T-helper 2 cell treated with Interferon-gamma antibody and Interleukin-4, amounts not matched to agents 100 ng/mL and 5 ng/mL, for 36 hours (primary cell): ENCODE results near the gene TFAP2A. TPM values are rescaled to one million over a fixed set of nuclear protein-coding genes. Genes with fewer than 3 reads are reported as not detected.

ENCODE experiments used
- intact Hi-C: fragments of 100-400 bp; cut with micrococcal nuclease; formaldehyde crosslinking; loops from one replicate; pipeline ENCODE4 v1.15.1; 2023
- total RNA-seq: library from RNA; stranded (reverse); gene quantifications from 2 replicates; pipeline ENCODE4 v1.2.3, GENCODE V29; 2022

TFAP2A gene
- total RNA-seq, 1 donor from 2014 or later: 0.07 TPM

DNA sequence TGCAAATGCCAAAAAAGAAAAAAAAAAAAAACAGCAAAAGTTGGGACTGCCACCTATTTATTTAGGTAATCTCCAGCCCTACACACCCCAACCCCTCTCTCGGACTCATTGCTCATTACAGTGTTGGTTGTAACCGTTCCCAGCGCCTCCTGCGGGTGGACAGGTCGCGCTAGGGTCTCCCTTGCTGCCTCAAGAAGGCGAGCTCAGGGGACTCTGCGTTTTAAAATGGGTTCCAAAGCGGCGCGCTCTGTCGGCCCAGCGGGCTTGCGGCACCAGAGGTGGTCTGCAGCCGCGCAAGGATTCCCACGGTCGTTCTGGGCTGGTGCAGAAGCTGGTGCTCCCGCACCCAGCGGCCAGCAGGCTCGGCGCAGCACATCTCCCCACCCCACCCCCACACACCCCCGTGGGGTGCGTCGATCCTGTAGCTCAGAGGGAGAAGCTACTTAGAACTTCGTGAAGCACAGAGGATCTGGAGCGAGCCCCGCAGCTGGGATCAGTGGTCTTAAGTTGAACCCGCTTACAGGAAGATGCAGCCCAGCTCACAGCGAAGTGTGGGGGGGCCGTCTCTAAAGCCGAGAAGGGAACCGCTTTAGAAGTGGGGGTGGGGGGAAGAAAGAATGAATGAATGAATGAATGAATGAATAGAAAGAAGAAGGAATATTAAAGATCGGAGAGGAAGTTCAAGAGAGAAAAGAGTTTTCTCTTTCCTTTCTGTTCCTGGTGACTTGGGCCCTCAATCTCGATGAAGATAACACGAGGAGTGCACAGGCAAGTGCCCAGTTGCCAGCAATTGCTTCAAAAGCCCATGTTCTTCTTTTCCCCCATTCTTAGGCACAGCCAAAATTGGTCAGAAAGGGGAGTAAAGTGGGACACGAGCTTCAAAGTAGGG lies 780 bp downstream of the TFAP2A start:
- intact Hi-C loops: loop anchor here (2.0 to 5.0 kb wide), 2 partner anchors 29 to 1598 kb away; partner anchors contain the start of gene HIVEP1

GRCh38 chr6:10413262-10413849 lies 1.5 kb downstream of the TFAP2A start:
- intact Hi-C loops: loop anchor here (2.0 to 5.0 kb wide), 2 partner anchors 29 to 1599 kb away; partner anchors contain the start of gene HIVEP1

DNA sequence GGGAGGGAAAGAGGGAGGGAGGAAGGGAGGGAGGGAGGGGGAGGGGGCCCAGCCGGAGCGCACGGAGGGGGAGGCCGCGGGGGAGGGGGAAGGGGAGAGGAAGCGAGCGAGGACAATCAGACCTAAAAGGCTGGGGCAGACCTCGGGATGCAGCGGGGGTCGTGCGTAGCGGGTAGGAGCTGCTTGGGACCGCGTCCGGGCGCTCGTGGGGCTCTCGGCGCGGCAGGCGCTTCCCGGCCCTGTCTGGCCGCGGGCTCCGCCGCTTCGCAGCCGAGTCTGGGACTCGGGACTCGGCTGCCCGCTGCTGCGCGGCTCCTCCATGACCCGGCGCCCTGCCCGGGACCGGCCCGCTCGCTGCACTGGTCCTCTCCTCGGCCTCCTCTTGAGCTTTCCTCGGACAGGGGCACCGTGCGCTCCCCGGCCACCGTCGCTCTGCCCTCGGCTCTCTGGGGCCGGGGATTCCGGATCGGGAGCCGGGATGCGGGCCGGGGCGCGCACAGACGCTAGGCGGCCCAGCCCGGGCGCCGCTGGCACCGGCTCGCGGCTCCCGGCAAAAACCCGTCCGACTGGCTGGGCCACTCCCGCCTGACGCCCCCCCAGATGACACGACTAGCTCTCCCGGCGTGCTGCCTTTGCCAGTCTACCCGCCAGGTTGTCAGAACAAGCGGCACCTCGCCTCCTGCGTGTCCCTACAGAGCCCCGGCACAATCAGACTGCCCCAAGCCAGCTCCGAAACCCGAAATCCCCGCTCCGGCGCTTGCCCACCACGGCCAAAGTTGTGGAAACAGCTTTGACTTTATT lies 2.2 kb downstream of the TFAP2A start:
- intact Hi-C loops: loop anchor here (1.0 to 5.0 kb wide), 3 partner anchors 8 to 1600 kb away; partner anchors contain the start of gene HIVEP1

- intact Hi-C loops: loop anchor here (1.0 to 5.0 kb wide), 3 partner anchors 8 to 1600 kb away; partner anchors contain the start of gene HIVEP1
Observed at GRCh38 chr6:10411971-10412460, 2.9 kb downstream of the TFAP2A start.

GRCh38 chr6:10411131-10411970 lies 3.5 kb downstream of the TFAP2A start:
- intact Hi-C loops: loop anchor here (5.0 kb wide), 1 partner anchor 1601 kb away; the partner anchor contains the start of gene HIVEP1

- intact Hi-C loops: loop anchor here (5.0 kb wide), 1 partner anchor 1602 kb away; the partner anchor contains the start of gene HIVEP1
Observed at GRCh38 chr6:10410207-10411050, 4.4 kb downstream of the TFAP2A start.

DNA sequence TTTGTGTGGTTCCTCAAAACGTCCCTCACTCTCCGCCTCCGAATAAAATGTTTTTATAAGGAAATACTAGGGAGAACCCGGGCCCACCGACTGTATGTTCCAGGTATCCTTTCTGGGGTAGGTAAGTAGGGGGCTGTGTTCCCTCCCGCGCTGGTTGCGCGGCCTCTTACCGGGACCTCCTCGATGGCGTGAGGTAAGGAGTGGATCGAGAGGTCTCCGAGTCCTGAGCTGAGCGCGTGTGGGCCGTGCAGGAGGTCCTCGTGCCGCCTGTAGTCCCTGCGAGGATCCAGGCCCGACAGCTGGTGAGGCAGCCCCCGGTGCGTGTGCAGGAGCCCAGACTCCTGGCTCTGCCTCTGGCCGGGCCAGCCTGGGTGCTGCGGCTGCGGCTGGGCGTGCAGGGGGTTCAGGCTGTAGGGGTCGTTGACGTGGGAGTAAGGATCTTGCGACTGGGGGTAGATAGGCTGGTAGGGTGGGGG lies 5.1 kb downstream of the TFAP2A start:
- intact Hi-C loops: loop anchor here (2.0 to 10.0 kb wide), 3 partner anchors 15 to 1603 kb away; partner anchors contain the start of genes HIVEP1 and TMEM170B

DNA sequence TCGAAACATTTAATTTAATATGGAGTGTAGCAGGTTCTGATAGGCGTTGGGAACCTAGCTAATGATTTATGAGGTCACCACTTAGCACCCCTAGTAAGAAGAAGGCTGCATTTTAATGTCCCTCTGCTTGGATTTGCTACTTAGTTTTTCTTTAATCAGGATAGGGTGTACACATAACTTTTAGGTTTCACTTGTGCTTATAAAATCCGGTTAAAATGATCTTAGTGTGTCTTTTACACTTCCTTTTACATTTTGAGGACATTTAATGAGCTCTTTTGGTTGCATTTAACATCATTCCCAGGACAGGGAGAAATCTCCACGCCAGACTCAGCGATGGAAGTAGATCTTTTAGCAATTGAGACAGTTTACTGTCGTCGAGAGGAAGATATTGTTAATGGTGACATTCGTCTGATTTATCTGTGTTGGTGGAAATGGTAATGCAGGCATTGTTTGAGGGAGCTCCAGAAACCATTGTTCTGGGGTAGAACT lies 5.6 kb downstream of the TFAP2A start:
- intact Hi-C loops: loop anchor here (2.0 to 10.0 kb wide), 2 partner anchors 14 to 1126 kb away; partner anchors contain the start of gene TMEM170B

DNA sequence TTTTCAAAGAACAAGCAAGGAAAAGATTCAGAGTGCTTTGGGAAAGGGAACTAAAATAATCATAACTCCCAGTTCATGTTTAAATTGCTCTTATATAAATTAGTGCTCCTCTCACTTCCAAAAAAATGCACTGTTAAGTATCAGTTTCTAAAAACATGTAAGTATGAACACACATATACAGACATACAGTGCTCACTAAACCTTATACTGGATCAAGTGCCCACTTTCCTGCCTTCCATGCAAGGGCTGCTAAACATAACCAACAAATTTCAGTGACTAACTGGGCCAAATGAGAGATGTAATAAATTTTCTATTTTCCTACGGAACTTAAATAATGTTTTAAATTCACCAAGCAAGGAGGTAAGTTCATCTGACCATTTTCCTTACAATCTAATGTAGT lies 6.4 kb downstream of the TFAP2A start:
- intact Hi-C loops: loop anchor here (2.0 to 10.0 kb wide), 2 partner anchors 14 to 1126 kb away; partner anchors contain the start of gene TMEM170B

DNA sequence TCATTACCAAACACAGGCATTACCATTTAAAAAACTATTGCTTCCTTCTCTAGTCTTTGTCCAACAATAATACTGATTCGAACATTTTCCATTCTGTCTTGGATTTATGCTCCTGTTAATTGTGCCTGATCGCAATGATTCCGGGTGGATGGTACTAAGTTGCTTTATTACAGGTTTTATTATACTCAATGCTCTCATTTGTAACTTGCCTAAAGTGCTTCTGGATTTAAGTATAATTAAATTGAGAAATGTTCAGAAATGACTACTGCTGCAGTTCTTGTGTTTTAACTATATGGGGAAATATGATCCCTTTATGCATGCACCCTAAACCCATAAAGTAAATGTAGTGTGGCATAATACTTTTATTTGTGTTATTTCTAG lies 7.2 kb downstream of the TFAP2A start:
- intact Hi-C loops: loop anchor here (2.0 to 10.0 kb wide), 2 partner anchors 13 to 1127 kb away; partner anchors contain the start of gene TMEM170B

- intact Hi-C loops: loop anchor here (10.0 kb wide), 1 partner anchor 1128 kb away; the partner anchor contains the start of gene TMEM170B
Observed at GRCh38 chr6:10407018-10407673, 7.7 kb downstream of the TFAP2A start.

DNA sequence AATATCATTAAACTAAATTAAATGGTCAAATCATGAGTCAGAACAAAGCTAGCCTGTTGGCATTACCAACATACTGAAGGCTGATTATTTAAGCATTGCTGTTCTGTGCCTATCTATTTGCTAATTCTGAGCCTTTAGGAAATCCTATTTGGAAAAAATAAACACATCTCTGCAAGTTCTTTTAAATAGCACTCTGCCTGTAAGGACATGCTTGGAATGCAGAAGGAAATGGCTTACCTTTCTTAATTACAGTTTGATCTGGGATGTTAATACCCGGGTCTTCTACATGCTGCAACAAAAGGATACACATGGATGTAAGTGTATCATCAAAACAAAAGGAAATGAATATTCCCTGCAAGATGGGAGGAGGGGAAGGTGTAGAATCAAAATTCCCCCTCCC lies 8.3 kb downstream of the TFAP2A start:
- intact Hi-C loops: loop anchor here (10.0 kb wide), 1 partner anchor 1128 kb away; the partner anchor contains the start of gene TMEM170B

GRCh38 chr6:10405513-10405900 lies 9.4 kb downstream of the TFAP2A start:
- intact Hi-C loops: loop anchor here (2.0 to 10.0 kb wide), 2 partner anchors 289 to 1129 kb away; partner anchors contain the start of genes C6orf52, PAK1IP1 and TMEM170B

DNA sequence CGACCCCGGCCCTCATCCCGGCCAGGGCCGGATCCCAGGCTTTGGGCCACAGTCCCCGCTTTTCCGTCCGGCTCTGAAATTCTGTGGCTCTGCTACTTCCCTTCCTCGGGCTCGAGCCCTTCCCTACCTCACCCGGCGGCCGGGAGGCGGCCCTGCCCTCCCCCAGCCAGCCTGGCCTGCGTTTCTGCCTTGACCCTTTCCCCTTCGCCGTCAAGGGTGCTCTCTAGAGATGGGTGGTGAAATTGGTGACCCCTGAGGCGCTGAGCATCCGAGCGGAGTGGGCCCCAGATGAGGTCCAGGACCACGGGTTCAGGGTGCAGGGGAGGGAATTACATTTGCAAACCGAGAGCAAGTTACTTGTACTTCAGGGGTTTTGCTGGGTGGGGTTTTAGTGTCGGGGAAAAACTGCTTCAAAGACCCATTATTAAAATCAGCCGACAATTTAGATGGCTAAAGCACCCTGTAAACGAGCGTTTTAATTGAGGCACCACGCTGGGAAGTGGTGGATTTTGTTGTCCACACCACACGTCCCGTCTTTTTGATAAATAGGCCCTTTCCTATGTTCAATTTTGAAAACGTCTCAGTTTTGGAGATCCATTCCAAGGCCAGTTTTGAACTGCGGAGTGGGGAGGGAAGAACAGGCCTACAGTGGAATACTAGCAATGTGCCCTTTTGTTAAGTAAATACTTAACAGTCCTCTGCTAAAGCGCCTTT lies 9.9 kb downstream of the TFAP2A start:
- intact Hi-C loops: loop anchor here (1.0 to 10.0 kb wide), 7 partner anchors 7 to 1970 kb away; partner anchors contain the start of genes C6orf52, MAK, PAK1IP1 and SLC35B3

DNA sequence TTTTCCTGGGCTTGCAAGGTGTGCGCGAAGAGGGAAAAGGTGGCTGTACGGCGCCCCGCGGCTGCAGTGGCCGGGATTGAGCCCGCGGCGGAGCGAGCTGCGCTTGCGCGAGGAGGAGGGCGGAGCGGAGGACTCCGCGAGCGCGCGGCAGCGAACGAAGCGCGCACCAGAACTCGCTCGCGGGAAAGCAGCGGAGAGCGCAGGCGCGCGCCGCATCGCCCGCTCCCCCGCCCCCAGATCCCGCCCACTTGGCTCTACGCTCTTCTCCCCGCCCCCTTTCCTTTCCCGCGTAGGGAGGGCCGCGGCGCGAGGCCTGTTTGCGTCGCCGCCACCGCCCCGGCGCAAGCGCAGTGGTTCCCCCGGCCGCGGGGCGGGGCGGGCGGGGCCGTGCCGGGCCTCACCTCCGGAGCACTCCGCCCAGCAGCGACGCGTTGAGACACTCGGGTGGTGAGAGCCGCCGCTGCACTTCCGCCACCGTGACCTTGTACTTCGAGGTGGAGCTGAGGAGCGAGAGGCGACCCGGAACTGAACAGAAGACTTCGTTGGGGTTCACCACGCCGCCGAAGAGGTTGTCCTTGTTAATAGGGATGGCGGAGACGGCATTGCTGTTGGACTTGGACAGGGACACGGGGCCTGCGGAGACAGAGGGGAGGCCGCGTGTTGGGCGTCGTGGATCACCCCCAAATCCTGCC lies 10.6 kb downstream of the TFAP2A start:
- intact Hi-C loops: loop anchor here (1.0 to 10.0 kb wide), 7 partner anchors 8 to 1969 kb away; partner anchors contain the start of genes C6orf52, MAK, PAK1IP1 and SLC35B3
